Endothelial cell of umbilical vein (primary cell): ENCODE results near the gene MSX2. TPM values are rescaled to one million over a fixed set of nuclear protein-coding genes. Genes with fewer than 3 reads are reported as not detected.

ENCODE experiments used
- BruUV-seq: library from RNA; stranded (reverse); fragments of 400-500 nt; replicated peaks from 2 replicates; lab custom pipeline; 2021; lab: Mats Ljungman, UMichigan
- CTCF ChIA-PET: fragments of 300-600, 350-600 bp; sonication (Branson Sonifier 250); formaldehyde crosslinking; loops from one replicate; lab custom pipeline; 2021; ENCODE audit warnings: antibody characterized with exemption, inconsistent platforms; lab: Charles Lee
- POLR2A ChIA-PET: fragments of 300-600, 350-600 bp; sonication (Branson Sonifier 250); formaldehyde crosslinking; loops from one replicate; lab custom pipeline; 2021; ENCODE audit warnings: antibody characterized with exemption, inconsistent platforms; lab: Charles Lee
- DNase-seq: peaks from one replicate; pipeline ENCODE4 v3.0.0-alpha.2; 2011; ENCODE audit warnings: low read depth, low spot score
- FAIRE-seq: peaks from 2 replicates; lab custom pipeline; 2011; peaks lifted over from hg19 to GRCh38; lab: Jason Lieb, UNC
- H2AFZ ChIP-seq: 2 replicates; pipeline ENCODE4 v1.6.0; 2012; ENCODE audit warnings: low read depth, low read length, control low read depth, inconsistent platforms
- H3K27ac ChIP-seq: 2 replicates; pipeline ENCODE4 v1.5.1; 2011; ENCODE audit warnings: low read depth, mild to moderate bottlenecking, control low read depth, low read length, moderate library complexity; ENCODE audit not compliant: insufficient read depth
- H3K27me3 ChIP-seq, 2 experiments: 2 replicates each; pipeline versions ENCODE4 v1.6.0 to v1.6.1; 2011; ENCODE audit warnings: low read length in 2 of 2, mixed read lengths in 1 of 2; ENCODE audit not compliant: control insufficient read depth in 2 of 2, insufficient read depth in 2 of 2
- H3K36me3 ChIP-seq, 2 experiments: 2 replicates in 1 of 2; 3 replicates in 1 of 2; pipeline ENCODE4 v1.5.1; 2011; ENCODE audit warnings: low read length in 2 of 2, mild to moderate bottlenecking in 1 of 2, moderate library complexity in 1 of 2; ENCODE audit not compliant: control insufficient read depth in 2 of 2, insufficient read depth in 2 of 2; ENCODE audit errors: extremely low read depth in 1 of 2
- H3K4me1 ChIP-seq: 3 replicates; pipeline ENCODE4 v1.5.1; 2011; ENCODE audit warnings: mild to moderate bottlenecking, low read length; ENCODE audit not compliant: control insufficient read depth, insufficient read depth; ENCODE audit errors: extremely low read depth
- H3K4me2 ChIP-seq: 2 replicates; pipeline ENCODE4 v1.6.1; 2011; ENCODE audit warnings: low read length, control low read depth, mixed read lengths; ENCODE audit not compliant: insufficient read depth
- H3K4me3 ChIP-seq, 3 experiments: fragments of 200-600 bp in 1 of 3; sonication (generic), shearing (Covaris generic) in 1 of 3; replicated peaks in 1 of 3; 2 replicates each; pipeline ENCODE4 v1.5.1; 2011 to 2016; ENCODE audit warnings: control low read depth in 3 of 3, low read length in 3 of 3, mild to moderate bottlenecking in 2 of 3, inconsistent platforms in 1 of 3, low read depth in 1 of 3, moderate library complexity in 1 of 3; ENCODE audit not compliant: insufficient read depth in 1 of 3
- H3K79me2 ChIP-seq: 2 replicates; pipeline ENCODE4 v1.6.0; 2012; ENCODE audit warnings: low read length, inconsistent platforms; ENCODE audit not compliant: control insufficient read depth, insufficient read depth
- H3K9ac ChIP-seq: replicated peaks from 2 replicates; pipeline ENCODE3; 2011; ENCODE audit warnings: low read length, control low read depth; ENCODE audit not compliant: insufficient read depth; ENCODE audit errors: extremely low read depth
- H3K9me1 ChIP-seq: replicated peaks from 3 replicates; pipeline ENCODE4 v1.6.0; 2011; ENCODE audit warnings: mild to moderate bottlenecking, low read length; ENCODE audit not compliant: control insufficient read depth, insufficient read depth; ENCODE audit errors: extremely low read depth
- H3K9me3 ChIP-seq: replicated peaks from 2 replicates; pipeline ENCODE4 v1.5.1; 2012; ENCODE audit warnings: low read length, inconsistent platforms; ENCODE audit not compliant: control insufficient read depth, insufficient read depth
- H4K20me1 ChIP-seq: replicated peaks from 2 replicates; pipeline ENCODE3; 2011; ENCODE audit warnings: mild to moderate bottlenecking, low read length; ENCODE audit not compliant: control insufficient read depth, insufficient read depth; ENCODE audit errors: extremely low read depth
- EZH2 ChIP-seq: IDR thresholded peaks from 2 replicates; pipeline ENCODE4 v1.6.1; 2012; ENCODE audit warnings: borderline replicate concordance, low read depth, mild to moderate bottlenecking, moderate library complexity, low read length, inconsistent platforms; ENCODE audit not compliant: severe bottlenecking
- FOS ChIP-seq: IDR thresholded peaks from 2 replicates; pipeline ENCODE4 v1.6.1; 2011; ENCODE audit warnings: mild to moderate bottlenecking, low read length, moderate library complexity, borderline replicate concordance; ENCODE audit not compliant: insufficient read depth
- GATA2 ChIP-seq: IDR thresholded peaks from 2 replicates; pipeline ENCODE4 v1.7.0; 2011; ENCODE audit warnings: low read depth, mild to moderate bottlenecking, moderate library complexity, mixed read lengths, low read length; ENCODE audit not compliant: insufficient read length, insufficient read depth
- JUN ChIP-seq: IDR thresholded peaks from 2 replicates; pipeline ENCODE4 v1.6.1; 2011; ENCODE audit warnings: borderline replicate concordance, low read depth; ENCODE audit not compliant: insufficient read length, insufficient read depth
- MAX ChIP-seq: IDR thresholded peaks from 2 replicates; pipeline ENCODE4 v1.6.1; 2011; ENCODE audit not compliant: insufficient read depth, insufficient read length
- MYC ChIP-seq: IDR thresholded peaks from one replicate; pipeline ENCODE4 v1.6.1; 2011; ENCODE audit warnings: mild to moderate bottlenecking, low read depth, low read length
- POLR2A ChIP-seq: IDR thresholded peaks from 2 replicates; pipeline ENCODE4 v1.6.1; 2012; ENCODE audit warnings: low read depth, mild to moderate bottlenecking, control low read depth, low read length
- POLR2AphosphoS5 ChIP-seq: IDR thresholded peaks from 2 replicates; pipeline ENCODE4 v1.6.1; 2012; ENCODE audit warnings: low read depth, mild to moderate bottlenecking, control low read depth, low read length, moderate library complexity; ENCODE audit not compliant: insufficient read depth
- dilution Hi-C: fragments of 300-500 bp; cut with MboI; formaldehyde crosslinking; loops from one replicate; pipeline ENCODE4 v1.15.0; 2019; ENCODE audit warnings: low sequenced_read_pairs; ENCODE audit not compliant: extremely low pct_ligation_motif_present
- intact Hi-C: fragments of 100-400 bp; cut with micrococcal nuclease; formaldehyde crosslinking; loops from one replicate; pipeline ENCODE4 v1.10.0; 2022
- polyA plus RNA-seq, 4 experiments: library from polyadenylated mRNA; depleted of rRNA in 3 of 4; stranded (reverse) in 3 of 4; unstranded in 1 of 4; fragments of >200 nt; gene quantifications; 2 replicates each; pipeline versions ENCODE4 v1.2.1 to v1.2.3, GENCODE V29; 2011 to 2012; ENCODE audit warnings: missing spikeins in 1 of 4
- total RNA-seq: library from RNA; stranded (reverse); gene quantifications from 2 replicates; pipeline ENCODE4 v1.2.3, GENCODE V29; 2021
- TF ChIP-seq, protein P1 (sequence below), 2 donors: IDR thresholded peaks; 1 replicate in 1 of 2; 2 replicates in 1 of 2; pipeline ENCODE4 v1.5.1; 2011; ENCODE audit warnings: low read length in 2 of 2, mild to moderate bottlenecking in 2 of 2, moderate library complexity in 2 of 2, control low read depth in 1 of 2, inconsistent platforms in 1 of 2, low read depth in 1 of 2; ENCODE audit not compliant: insufficient read depth in 1 of 2; ENCODE audit errors: extremely low read depth in 1 of 2

The MSX2 gene
- total and polyA plus RNA-seq, 2 donors (not counting 3 experiments of a cell fraction or from before 2014, with no cell fraction given): not detected

- BruUV-seq: no TSS peak
- H3K4me2 ChIP-seq: no peak overlapping the region
- no peaks in the 10 kb centered on the region for H3K4me1 ChIP-seq
- intact Hi-C loops: no loop called here
- POLR2A ChIA-PET: no interaction called here
- H3K27ac ChIP-seq: no peak overlapping the region
- DNase-seq (no peak), FAIRE-seq (no peak)
- H3K79me2 ChIP-seq: no peaks in the 10 kb centered on the region
- H3K9ac ChIP-seq: no peak overlapping the region
- H3K9me1 ChIP-seq: no peaks in the 10 kb centered on the region
- dilution Hi-C loops: no loop called here
- H3K4me3 ChIP-seq: no peak overlapping the region
- TF ChIP-seq EZH2 (no peak), MAX (no peak), FOS (no peak), MYC (no peak), GATA2 (no peak), POLR2A (no peak), JUN (no peak), POLR2AphosphoS5 (no peak)
- TF ChIP-seq, protein P1, sequence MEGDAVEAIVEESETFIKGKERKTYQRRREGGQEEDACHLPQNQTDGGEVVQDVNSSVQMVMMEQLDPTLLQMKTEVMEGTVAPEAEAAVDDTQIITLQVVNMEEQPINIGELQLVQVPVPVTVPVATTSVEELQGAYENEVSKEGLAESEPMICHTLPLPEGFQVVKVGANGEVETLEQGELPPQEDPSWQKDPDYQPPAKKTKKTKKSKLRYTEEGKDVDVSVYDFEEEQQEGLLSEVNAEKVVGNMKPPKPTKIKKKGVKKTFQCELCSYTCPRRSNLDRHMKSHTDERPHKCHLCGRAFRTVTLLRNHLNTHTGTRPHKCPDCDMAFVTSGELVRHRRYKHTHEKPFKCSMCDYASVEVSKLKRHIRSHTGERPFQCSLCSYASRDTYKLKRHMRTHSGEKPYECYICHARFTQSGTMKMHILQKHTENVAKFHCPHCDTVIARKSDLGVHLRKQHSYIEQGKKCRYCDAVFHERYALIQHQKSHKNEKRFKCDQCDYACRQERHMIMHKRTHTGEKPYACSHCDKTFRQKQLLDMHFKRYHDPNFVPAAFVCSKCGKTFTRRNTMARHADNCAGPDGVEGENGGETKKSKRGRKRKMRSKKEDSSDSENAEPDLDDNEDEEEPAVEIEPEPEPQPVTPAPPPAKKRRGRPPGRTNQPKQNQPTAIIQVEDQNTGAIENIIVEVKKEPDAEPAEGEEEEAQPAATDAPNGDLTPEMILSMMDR (IDR thresholded peaks at IDR 0.05; ENCODE audit: extremely low read depth in 1 of 2, insufficient read depth in 1 of 2, low read depth in 1 of 2, low read length in 2 of 2): no peak
- H4K20me1 ChIP-seq: no peaks in the 10 kb centered on the region
- no peaks in the 10 kb centered on the region for H3K36me3 ChIP-seq
- CTCF ChIA-PET: no interaction called here
- H3K9me3 ChIP-seq: no peaks in the 10 kb centered on the region
- H3K27me3 ChIP-seq: no peaks in the 10 kb centered on the region
- no peak overlapping the region for H2AFZ ChIP-seq
Measured at GRCh38 chr5:174680901-174681565, 43.3 kb upstream of the MSX2 start.
